Mesenchymal stem cell (in vitro differentiated cells and primary cell): ENCODE results near the gene C10orf90.

Source experiments
- DNase-seq: peaks from one replicate; pipeline ENCODE4 v3.0.0-alpha.2; 2013
- H2AFZ ChIP-seq: one replicate; pipeline ENCODE4 v1.6.1; 2013; ENCODE audit warnings: low read depth, mild to moderate bottlenecking, control low read depth, inconsistent platforms, low read length, moderate library complexity
- H2AK5ac ChIP-seq: 2 replicates; pipeline ENCODE4 v1.6.1; 2013; ENCODE audit warnings: low read length, moderate library complexity, mild to moderate bottlenecking, inconsistent platforms; ENCODE audit not compliant: severe bottlenecking
- H2BK120ac ChIP-seq: one replicate; pipeline ENCODE4 v1.6.1; 2013; ENCODE audit warnings: low read depth, mild to moderate bottlenecking, inconsistent platforms, low read length, moderate library complexity
- H2BK12ac ChIP-seq, 2 experiments: one replicate each; pipeline ENCODE4 v1.6.1; 2013; ENCODE audit warnings: inconsistent platforms in 2 of 2, low read length in 2 of 2, mild to moderate bottlenecking in 2 of 2, moderate library complexity in 2 of 2, control low read depth in 1 of 2
- H2BK15ac ChIP-seq: one replicate; pipeline ENCODE4 v1.6.1; 2013; ENCODE audit warnings: mild to moderate bottlenecking, low read depth, inconsistent platforms; ENCODE audit not compliant: poor library complexity, severe bottlenecking
- H2BK5ac ChIP-seq: 2 replicates; pipeline ENCODE4 v1.6.1; 2013; ENCODE audit warnings: low read depth, mild to moderate bottlenecking, low read length, control low read depth, inconsistent platforms; ENCODE audit not compliant: poor library complexity, severe bottlenecking
- H3K14ac ChIP-seq, 2 experiments: one replicate each; pipeline ENCODE4 v1.6.1; 2013; ENCODE audit warnings: inconsistent platforms in 2 of 2, low read length in 2 of 2, control low read depth in 1 of 2, mild to moderate bottlenecking in 1 of 2, moderate library complexity in 1 of 2
- H3K18ac ChIP-seq, 2 experiments: one replicate each; pipeline ENCODE4 v1.6.1; 2013; ENCODE audit warnings: inconsistent platforms in 2 of 2, low read length in 2 of 2, control low read depth in 1 of 2, low read depth in 1 of 2, mild to moderate bottlenecking in 1 of 2
- H3K23ac ChIP-seq, 2 experiments: one replicate each; pipeline ENCODE4 v1.6.1; 2013; ENCODE audit warnings: inconsistent platforms in 2 of 2, low read length in 2 of 2, mild to moderate bottlenecking in 2 of 2, moderate library complexity in 2 of 2, control low read depth in 1 of 2
- H3K27ac ChIP-seq: 2 replicates; pipeline ENCODE4 v1.5.1; 2013; ENCODE audit warnings: mild to moderate bottlenecking, moderate library complexity, low read length, control low read depth, inconsistent platforms; ENCODE audit not compliant: poor library complexity, severe bottlenecking
- H3K27me3 ChIP-seq, 2 experiments: 2 replicates each; pipeline versions ENCODE4 v1.6.1 to v1.7.0; 2013; ENCODE audit warnings: low read length in 2 of 2, mild to moderate bottlenecking in 2 of 2, moderate library complexity in 2 of 2, control low read depth in 1 of 2, inconsistent platforms in 1 of 2; ENCODE audit not compliant: control insufficient read depth in 1 of 2, insufficient read depth in 1 of 2
- H3K36me3 ChIP-seq, 2 experiments: 2 replicates each; pipeline versions ENCODE4 v1.6.1 to v1.7.0; 2013; ENCODE audit warnings: low read length in 2 of 2, control low read depth in 1 of 2, inconsistent platforms in 1 of 2, low read depth in 1 of 2, mild to moderate bottlenecking in 1 of 2; ENCODE audit not compliant: insufficient read depth in 2 of 2, control insufficient read depth in 1 of 2
- H3K4ac ChIP-seq, 2 experiments: one replicate each; pipeline ENCODE4 v1.6.1; 2013; ENCODE audit warnings: inconsistent platforms in 2 of 2, low read length in 2 of 2, mild to moderate bottlenecking in 2 of 2, moderate library complexity in 2 of 2, control low read depth in 1 of 2, low read depth in 1 of 2
- H3K4me1 ChIP-seq: 2 replicates; pipeline ENCODE4 v1.6.1; 2013; ENCODE audit warnings: low read depth, low read length, control low read depth; ENCODE audit not compliant: control insufficient read depth, insufficient read depth
- H3K4me2 ChIP-seq: 2 replicates; pipeline ENCODE4 v1.6.1; 2013; ENCODE audit warnings: low read length, mild to moderate bottlenecking, inconsistent platforms; ENCODE audit not compliant: poor library complexity, severe bottlenecking
- H3K4me3 ChIP-seq, 2 experiments: 2 replicates each; pipeline versions ENCODE4 v1.5.1 to v1.7.0; 2013; ENCODE audit warnings: low read length in 2 of 2, mild to moderate bottlenecking in 2 of 2, control low read depth in 1 of 2, low read depth in 1 of 2; ENCODE audit not compliant: insufficient read depth in 1 of 2
- H3K79me1 ChIP-seq: replicated peaks from 2 replicates; pipeline ENCODE4 v1.6.1; 2013; ENCODE audit warnings: mild to moderate bottlenecking, control low read depth, low read length, inconsistent platforms; ENCODE audit not compliant: poor library complexity, severe bottlenecking
- H3K9ac ChIP-seq: 2 replicates; pipeline ENCODE4 v1.7.0; 2013; ENCODE audit warnings: mild to moderate bottlenecking, low read length, moderate library complexity
- H3K9me3 ChIP-seq: 2 replicates; pipeline ENCODE4 v1.7.0; 2013; ENCODE audit warnings: mild to moderate bottlenecking, low read length; ENCODE audit not compliant: control insufficient read depth
- H4K8ac ChIP-seq: one replicate; pipeline ENCODE4 v1.6.1; 2013; ENCODE audit warnings: inconsistent platforms, mild to moderate bottlenecking, low read length, moderate library complexity
- H4K91ac ChIP-seq: one replicate; pipeline ENCODE4 v1.6.1; 2013; ENCODE audit warnings: mild to moderate bottlenecking, low read length, inconsistent platforms
- WGBS: methylation state at CpG from one replicate; pipeline ENCODE4 v1.1.7; 2013; ENCODE audit warnings: mixed read lengths; 5-methylcytosine and 5-hydroxymethylcytosine counted together

Gene C10orf90

GRCh38 chr10:126549344-126549743, 121.1 kb downstream of the C10orf90 start:
- DNase-seq = no peak
- no peak overlapping the region for H3K23ac ChIP-seq

GRCh38 chr10:126544565-126544964, 125.9 kb downstream of the C10orf90 start:
- H3K14ac ChIP-seq = no peak overlapping the region
- H2BK120ac ChIP-seq = no peak overlapping the region
- no peaks in the 10 kb centered on the region for H3K36me3 ChIP-seq
- H3K9ac ChIP-seq = no peak overlapping the region
- no peak overlapping the region for H3K4me2 ChIP-seq
- H3K18ac ChIP-seq = no peak overlapping the region
- no peak overlapping the region for H3K23ac ChIP-seq
- no peaks in the 10 kb centered on the region for H3K79me1 ChIP-seq
- no peak overlapping the region for H2BK5ac ChIP-seq
- H4K8ac ChIP-seq = no peak overlapping the region
- no peak overlapping the region for H2BK15ac ChIP-seq
- H3K4me1 ChIP-seq = no peaks in the 10 kb centered on the region
- H3K4me3 ChIP-seq = no peak overlapping the region
- H2BK12ac ChIP-seq = no peak overlapping the region
- no peak overlapping the region for H3K4ac ChIP-seq
- no peak overlapping the region for H2AFZ ChIP-seq
- H3K9me3 ChIP-seq = no peaks in the 10 kb centered on the region
- H2AK5ac ChIP-seq = no peak overlapping the region
- H3K27ac ChIP-seq = no peak overlapping the region
- DNase-seq = no peak
- WGBS = 59% methylated on average over 3 of the region's 3 CpGs
- H4K91ac ChIP-seq = no peak overlapping the region
- peaks cover 24 to 36% of the 10 kb centered on the region in 2 experiments for H3K27me3 ChIP-seq

More at GRCh38 chr10:126549344-126549743, 121.1 kb downstream of the C10orf90 start:
- H3K9ac ChIP-seq = no peak overlapping the region
- no peaks in the 10 kb centered on the region for H3K9me3 ChIP-seq
- H3K4ac ChIP-seq = no peak overlapping the region
- no peak overlapping the region for H3K27ac ChIP-seq
- no peak overlapping the region for H4K8ac ChIP-seq
- no peak overlapping the region for H3K18ac ChIP-seq
- H2BK15ac ChIP-seq = no peak overlapping the region
- no peak overlapping the region for H2BK12ac ChIP-seq
- no peak overlapping the region for H4K91ac ChIP-seq
- no peaks in the 10 kb centered on the region for H3K36me3 ChIP-seq
- peaks cover 17 to 18% of the 10 kb centered on the region in 2 experiments for H3K27me3 ChIP-seq
- H2BK120ac ChIP-seq = no peak overlapping the region
- H3K4me1 ChIP-seq = no peaks in the 10 kb centered on the region
- no peak overlapping the region for H2AFZ ChIP-seq
- no peak overlapping the region for H3K4me2 ChIP-seq
- H2AK5ac ChIP-seq = no peak overlapping the region
- no peaks in the 10 kb centered on the region for H3K79me1 ChIP-seq
- H2BK5ac ChIP-seq = no peak overlapping the region
- H3K4me3 ChIP-seq = no peak overlapping the region
- no peak overlapping the region for H3K14ac ChIP-seq

GRCh38 chr10:126538439-126539135, 131.9 kb downstream of the C10orf90 start:
- Histone ChIP-seq H2BK15ac (no peak overlapping the region), H2BK12ac (no peak overlapping the region), H3K9me3 (no peaks in the 10 kb centered on the region), H3K4me2 (no peak overlapping the region), H3K36me3 (no peaks in the 10 kb centered on the region), H3K4me3 (no peak overlapping the region), H3K4ac (no peak overlapping the region), H3K79me1 (no peaks in the 10 kb centered on the region), H3K23ac (no peak overlapping the region), H2BK5ac (no peak overlapping the region), H4K8ac (no peak overlapping the region), H3K18ac (no peak overlapping the region), H2AFZ (no peak overlapping the region), H2BK120ac (no peak overlapping the region), H3K27ac (no peak overlapping the region), H3K4me1 (no peaks in the 10 kb centered on the region), H3K27me3 (peaks cover 34 to 42% of the 10 kb centered on the region in 2 experiments), H3K9ac (no peak overlapping the region), H2AK5ac (no peak overlapping the region), H4K91ac (no peak overlapping the region), H3K14ac (no peak overlapping the region)
- WGBS = 78% methylated on average over 5 of the region's 5 CpGs
- no peak for DNase-seq

- no peak overlapping the region for H3K23ac ChIP-seq
- H3K18ac ChIP-seq = no peak overlapping the region
- H2BK120ac ChIP-seq = no peak overlapping the region
- no peaks in the 10 kb centered on the region for H3K79me1 ChIP-seq
- no peak overlapping the region for H2AFZ ChIP-seq
- H2BK15ac ChIP-seq = no peak overlapping the region
- H3K4ac ChIP-seq = no peak overlapping the region
- WGBS = 85% methylated on average over 3 of the region's 3 CpGs
- H4K91ac ChIP-seq = no peak overlapping the region
- no peak overlapping the region for H2BK5ac ChIP-seq
- no peaks in the 10 kb centered on the region for H3K36me3 ChIP-seq
- no peak overlapping the region for H2BK12ac ChIP-seq
- no peak overlapping the region for H3K14ac ChIP-seq
- H3K4me2 ChIP-seq = no peak overlapping the region
- H3K27me3 ChIP-seq = peaks cover 29 to 37% of the 10 kb centered on the region in 2 experiments
- no peak overlapping the region for H3K4me3 ChIP-seq
- no peak overlapping the region for H2AK5ac ChIP-seq
- no peak for DNase-seq
- H3K9me3 ChIP-seq = no peaks in the 10 kb centered on the region
- no peak overlapping the region for H4K8ac ChIP-seq
- H3K4me1 ChIP-seq = no peaks in the 10 kb centered on the region
- no peak overlapping the region for H3K9ac ChIP-seq
- H3K27ac ChIP-seq = no peak overlapping the region
These were observed 133.8 kb downstream of the C10orf90 start for GRCh38 chr10:126536656-126537055.
